GM23248 (cell line): ENCODE measurements around the gene PRR29.

Experiments
- EZH2 ChIP-seq: fragments of 200-600 bp; sonication (generic); IDR thresholded peaks from 2 replicates; pipeline ENCODE4 v1.6.1; 2018; ENCODE audit warnings: antibody characterized with exemption, mild to moderate bottlenecking; ENCODE audit not compliant: insufficient read depth, poor library complexity, severe bottlenecking
- EZH2phosphoT487 ChIP-seq: fragments of 200-600 bp; sonication (generic); IDR thresholded peaks from 2 replicates; pipeline ENCODE4 v1.6.1; 2018; ENCODE audit warnings: antibody characterized with exemption, moderate library complexity, mild to moderate bottlenecking, low read depth; ENCODE audit not compliant: insufficient read depth

GRCh38 chr17:63960430-63960829, 37.7 kb upstream of the PRR29 start:
- TF ChIP-seq EZH2phosphoT487 (no peak), EZH2 (no peak)
